ENCODE results near the gene DCX. TPM values are rescaled to one million over a fixed set of nuclear protein-coding genes. Genes with fewer than 3 reads are reported as not detected.

DCX gene
- total and polyA plus RNA-seq, 3 donors from 2014 or later = 0.16 to 0.44 (median 0.19) TPM

GRCh38 chrX:111265486-111265885, 146.5 kb downstream of the DCX start:
- Histone ChIP-seq H3K27me3 (no peaks in the 10 kb centered on the region), H3K9me3 (no peaks in the 10 kb centered on the region), H3K27ac (no peak overlapping the region), H3K4me3 (no peak overlapping the region), H3K4me1 (no peaks in the 10 kb centered on the region), H3K36me3 (ENCODE audit: low read depth, missing control alignments) (no peaks in the 10 kb centered on the region)
- WGBS, 2 donors = 41 to 67% methylated on average over 2 of the region's 2 CpGs
- no peak for TF ChIP-seq CTCF (IDR thresholded peaks at IDR 0.05)
- TF ChIP-seq POLR2A (IDR thresholded peaks at IDR 0.05) = no peak
- intact Hi-C loops (cut with DNase I; ENCODE audit: low total_unique reads) = no loop called here
- DNase-seq = no peak

GRCh38 chrX:111264385-111264784, 147.6 kb downstream of the DCX start:
- no peaks in the 10 kb centered on the region for H3K36me3 ChIP-seq (ENCODE audit: low read depth, missing control alignments)
- TF ChIP-seq POLR2A (IDR thresholded peaks at IDR 0.05) = no peak
- TF ChIP-seq CTCF (IDR thresholded peaks at IDR 0.05) = no peak
- H3K4me3 ChIP-seq = no peak overlapping the region
- H3K27ac ChIP-seq = no peak overlapping the region
- no peak for DNase-seq
- no peaks in the 10 kb centered on the region for H3K4me1 ChIP-seq
- no peaks in the 10 kb centered on the region for H3K9me3 ChIP-seq
- intact Hi-C loops (cut with DNase I; ENCODE audit: low total_unique reads) = no loop called here
- 83 to 94% methylated on average over 2 of the region's 2 CpGs for WGBS, 2 donors
- no peaks in the 10 kb centered on the region for H3K27me3 ChIP-seq

GRCh38 chrX:111262086-111262485, 149.9 kb downstream of the DCX start:
- intact Hi-C loops (cut with DNase I; ENCODE audit: low total_unique reads) = no loop called here

GRCh38 chrX:111260451-111260850, 151.5 kb downstream of the DCX start:
- intact Hi-C loops (cut with DNase I; ENCODE audit: low total_unique reads) = no loop called here
- Histone ChIP-seq H3K36me3 (ENCODE audit: low read depth, missing control alignments) (no peaks in the 10 kb centered on the region), H3K4me1 (no peaks in the 10 kb centered on the region), H3K27ac (no peak overlapping the region), H3K4me3 (no peak overlapping the region), H3K9me3 (no peaks in the 10 kb centered on the region), H3K27me3 (no peaks in the 10 kb centered on the region)
- 59 to 66% methylated on average over 3 of the region's 3 CpGs for whole genome bisulfite sequencing, 2 donors
- no peak for DNase-seq
- TF ChIP-seq POLR2A (IDR thresholded peaks at IDR 0.05) (no peak), CTCF (IDR thresholded peaks at IDR 0.05) (no peak)

More at GRCh38 chrX:111262086-111262485, 149.9 kb downstream of the DCX start:
- Histone ChIP-seq H3K27ac (no peak overlapping the region), H3K27me3 (no peaks in the 10 kb centered on the region), H3K36me3 (ENCODE audit: low read depth, missing control alignments) (no peaks in the 10 kb centered on the region), H3K9me3 (no peaks in the 10 kb centered on the region), H3K4me1 (no peaks in the 10 kb centered on the region), H3K4me3 (no peak overlapping the region)
- 59 to 67% methylated on average over 2 to 3 of the region's 3 CpGs for WGBS, 2 donors
- TF ChIP-seq CTCF (IDR thresholded peaks at IDR 0.05) (no peak), POLR2A (IDR thresholded peaks at IDR 0.05) (no peak)
- no peak for DNase-seq

GRCh38 chrX:111259559-111259958, 152.4 kb downstream of the DCX start:
- WGBS, 2 donors = 75 to 80% methylated on average over 3 of the region's 3 CpGs
- TF ChIP-seq POLR2A (IDR thresholded peaks at IDR 0.05) = no peak
- no peak for TF ChIP-seq CTCF (IDR thresholded peaks at IDR 0.05)
- Histone ChIP-seq H3K9me3 (no peaks in the 10 kb centered on the region), H3K27ac (no peak overlapping the region), H3K36me3 (ENCODE audit: low read depth, missing control alignments) (no peaks in the 10 kb centered on the region), H3K27me3 (no peaks in the 10 kb centered on the region), H3K4me1 (no peaks in the 10 kb centered on the region), H3K4me3 (no peak overlapping the region)
- intact Hi-C loops (cut with DNase I; ENCODE audit: low total_unique reads) = no loop called here
- DNase-seq = no peak
